ENCODE results near the gene GALNT11.
"Not testable (repeated sequence)": the region's sequence is repeated elsewhere in the genome, so short reads cannot be mapped to it uniquely, and the experiment has no call there.

Gene GALNT11

GRCh38 chr7:152015600-152015999 lies 9.9 kb upstream of the GALNT11 start:
- no peaks in the 10 kb centered on the region for H3K27me3 ChIP-seq
- no peak overlapping the region for H3K4me3 ChIP-seq (ENCODE audit: low read depth in 1 of 2, low read length in 1 of 2)
- no peaks in the 10 kb centered on the region for H3K9me3 ChIP-seq
- no peak for TF ChIP-seq CTCF (IDR thresholded peaks at IDR 0.05)
- H3K36me3 ChIP-seq, result no peaks in the 10 kb centered on the region
- H3K4me1 ChIP-seq (ENCODE audit: control insufficient read depth in 1 of 2, insufficient read depth in 1 of 2, low read depth in 1 of 2, low read length in 1 of 2), result no peaks in the 10 kb centered on the region
- H3K27ac ChIP-seq, result no peak overlapping the region

GRCh38 chr7:152016947-152017346 lies 8.5 kb upstream of the GALNT11 start:
- H3K4me3 ChIP-seq (ENCODE audit: low read depth in 1 of 2, low read length in 1 of 2), result no peak overlapping the region
- no peak for TF ChIP-seq CTCF (IDR thresholded peaks at IDR 0.05)
- H3K9me3 ChIP-seq, result no peaks in the 10 kb centered on the region
- H3K4me1 ChIP-seq (ENCODE audit: control insufficient read depth in 1 of 2, insufficient read depth in 1 of 2, low read depth in 1 of 2, low read length in 1 of 2), result no peaks in the 10 kb centered on the region
- no peak overlapping the region for H3K27ac ChIP-seq
- no peaks in the 10 kb centered on the region for H3K27me3 ChIP-seq
- H3K36me3 ChIP-seq, result no peaks in the 10 kb centered on the region

GRCh38 chr7:152017683-152018082 lies 7.8 kb upstream of the GALNT11 start:
- not testable (repeated sequence) for H3K27me3 ChIP-seq; H3K36me3 ChIP-seq; H3K9me3 ChIP-seq; H3K27ac ChIP-seq; H3K4me1 ChIP-seq (ENCODE audit: control insufficient read depth in 1 of 2, insufficient read depth in 1 of 2, low read depth in 1 of 2, low read length in 1 of 2); H3K4me3 ChIP-seq (ENCODE audit: low read depth in 1 of 2, low read length in 1 of 2)

- not testable (repeated sequence) for H3K36me3 ChIP-seq; H3K9me3 ChIP-seq; H3K27ac ChIP-seq; H3K4me3 ChIP-seq (ENCODE audit: low read depth in 1 of 2, low read length in 1 of 2)
- Histone ChIP-seq H3K4me1 (ENCODE audit: control insufficient read depth in 1 of 2, insufficient read depth in 1 of 2, low read depth in 1 of 2, low read length in 1 of 2) (peaks cover 7 to 11% of the 10 kb centered on the region in 2 experiments), H3K27me3 (peaks cover 22% of the 10 kb centered on the region)
Observed at GRCh38 chr7:152021740-152022139, 3.7 kb upstream of the GALNT11 start.

- no peaks in the 10 kb centered on the region for H3K9me3 ChIP-seq
- peaks cover 7 to 11% of the 10 kb centered on the region in 2 experiments for H3K4me1 ChIP-seq (ENCODE audit: control insufficient read depth in 1 of 2, insufficient read depth in 1 of 2, low read depth in 1 of 2, low read length in 1 of 2)
- H3K27me3 ChIP-seq, result peaks cover 22% of the 10 kb centered on the region
- peak overlapping the region; percentile 83 for H3K27ac ChIP-seq
- no peak for TF ChIP-seq CTCF (IDR thresholded peaks at IDR 0.05)
- H3K4me3 ChIP-seq (ENCODE audit: low read depth in 1 of 2, low read length in 1 of 2), result peak overlapping the region; percentile 72 to 83
- no peaks in the 10 kb centered on the region for H3K36me3 ChIP-seq
Observed at GRCh38 chr7:152025937-152026890, 740 bp downstream of the GALNT11 start.

- not testable (repeated sequence) for H3K27ac ChIP-seq; H3K9me3 ChIP-seq; H3K4me3 ChIP-seq (ENCODE audit: low read depth in 1 of 2, low read length in 1 of 2); H3K36me3 ChIP-seq
- H3K27me3 ChIP-seq, result peaks cover 20% of the 10 kb centered on the region
- peaks cover 7 to 11% of the 10 kb centered on the region in 2 experiments for H3K4me1 ChIP-seq (ENCODE audit: control insufficient read depth in 1 of 2, insufficient read depth in 1 of 2, low read depth in 1 of 2, low read length in 1 of 2)
Observed at GRCh38 chr7:152027491-152028365, 2.3 kb downstream of the GALNT11 start.

- H3K27me3 ChIP-seq; H3K36me3 ChIP-seq; H3K9me3 ChIP-seq; H3K27ac ChIP-seq; H3K4me3 ChIP-seq (ENCODE audit: low read depth in 1 of 2, low read length in 1 of 2); H3K4me1 ChIP-seq (ENCODE audit: control insufficient read depth in 1 of 2, insufficient read depth in 1 of 2, low read depth in 1 of 2, low read length in 1 of 2): not testable (repeated sequence)
Observed at GRCh38 chr7:152030059-152030458, 4.6 kb downstream of the GALNT11 start.

- not testable (repeated sequence) for H3K36me3 ChIP-seq; H3K27me3 ChIP-seq; H3K9me3 ChIP-seq; H3K4me3 ChIP-seq (ENCODE audit: low read depth in 1 of 2, low read length in 1 of 2); H3K27ac ChIP-seq; H3K4me1 ChIP-seq (ENCODE audit: control insufficient read depth in 1 of 2, insufficient read depth in 1 of 2, low read depth in 1 of 2, low read length in 1 of 2)
Observed at GRCh38 chr7:152030639-152031038, 5.2 kb downstream of the GALNT11 start.

Measured in neutrophil (primary cell).